SK-N-SH (cell line): Measurements from ENCODE around the gene RITA1. TPM values are rescaled to one million over a fixed set of nuclear protein-coding genes. Genes with fewer than 3 reads are reported as not detected.
A peak's percentile ranks its signal among the peaks of the same experiment; 100 is the strongest.

Experiments
- CTCF ChIA-PET: fragments of 300-600, 350-600 bp; formaldehyde crosslinking; extraction: SDS; loops from one replicate; lab custom pipeline; 2021; lab: Yijun Ruan, JAX
- POLR2A ChIA-PET: fragments of 350-600 bp; sonication (Branson Sonifier 250); formaldehyde crosslinking; extraction: SDS; loops from one replicate; lab custom pipeline; 2020; ENCODE audit warnings: antibody characterized with exemption, inconsistent platforms; lab: Yijun Ruan, JAX
- DNase-seq: peaks from one replicate; pipeline ENCODE4 v3.0.0; 2012
- H2AFZ ChIP-seq: fragments of 200-600 bp; sonication (generic); 2 replicates; pipeline ENCODE4 v1.8.1; 2016; ENCODE audit warnings: antibody characterized with exemption, mild to moderate bottlenecking, low read depth
- H3F3A ChIP-seq: fragments of 200-600 bp; sonication (generic); replicated peaks from 2 replicates; pipeline ENCODE3; 2016; ENCODE audit warnings: antibody characterized with exemption, mild to moderate bottlenecking; ENCODE audit not compliant: insufficient read depth
- H3K27ac ChIP-seq, 2 experiments: fragments of 200-500 bp in 1 of 2; fragments of 200-600 bp in 1 of 2; sonication (Bioruptor generic) in 1 of 2; sonication (generic), shearing (Covaris generic) in 1 of 2; 2 replicates each; pipeline versions ENCODE4 v1.5.1 to v1.6.1; 2014 to 2016; ENCODE audit warnings: low read depth in 2 of 2, inconsistent platforms in 1 of 2, low read length in 1 of 2, mild to moderate bottlenecking in 1 of 2, mixed read lengths in 1 of 2
- H3K27me3 ChIP-seq: fragments of 200-600 bp; sonication (generic), shearing (Covaris generic); 2 replicates; pipeline ENCODE4 v1.6.1; 2016; ENCODE audit warnings: mixed run types; ENCODE audit not compliant: insufficient read depth
- H3K36me3 ChIP-seq, 2 experiments: fragments of 200-500 bp in 1 of 2; fragments of 200-600 bp in 1 of 2; sonication (Bioruptor generic) in 1 of 2; sonication (generic) in 1 of 2; replicated peaks in 1 of 2; 2 replicates each; pipeline versions ENCODE3 to v1.5.1; 2014 to 2016; ENCODE audit warnings: low read length in 1 of 2, mild to moderate bottlenecking in 1 of 2; ENCODE audit not compliant: insufficient read depth in 2 of 2, control insufficient read depth in 1 of 2
- H3K4me1 ChIP-seq, 2 experiments: fragments of 200-500 bp in 1 of 2; fragments of 200-600 bp in 1 of 2; sonication (Bioruptor generic) in 1 of 2; sonication (generic), shearing (Covaris generic) in 1 of 2; 2 replicates each; pipeline versions ENCODE4 v1.5.1 to v1.6.1; 2014 to 2016; ENCODE audit warnings: low read depth in 1 of 2, low read length in 1 of 2, mixed run types in 1 of 2; ENCODE audit not compliant: insufficient read depth in 2 of 2, control insufficient read depth in 1 of 2
- H3K4me2 ChIP-seq: fragments of 200-600 bp; sonication (generic), shearing (Covaris generic); 2 replicates; pipeline ENCODE4 v1.6.1; 2017; ENCODE audit warnings: mixed run types
- H3K4me3 ChIP-seq, 2 experiments: fragments of 200-500 bp in 1 of 2; fragments of 200-600 bp in 1 of 2; sonication (Bioruptor generic) in 1 of 2; sonication (generic), shearing (Covaris generic) in 1 of 2; 2 replicates each; pipeline versions ENCODE4 v1.5.1 to v1.8.1; 2014 to 2016; ENCODE audit warnings: low read depth in 2 of 2, inconsistent platforms in 1 of 2, low read length in 1 of 2, mild to moderate bottlenecking in 1 of 2, mixed read lengths in 1 of 2, moderate library complexity in 1 of 2
- H3K79me2 ChIP-seq: fragments of 200-600 bp; sonication (generic); 2 replicates; pipeline ENCODE4 v1.8.1; 2017; ENCODE audit warnings: mild to moderate bottlenecking; ENCODE audit not compliant: insufficient read depth
- H3K9ac ChIP-seq: fragments of 200-600 bp; sonication (generic); 2 replicates; pipeline ENCODE4 v1.6.1; 2017; ENCODE audit warnings: mixed run types
- H3K9me2 ChIP-seq: fragments of 200-600 bp; sonication (generic); 2 replicates; pipeline ENCODE4 v1.6.1; 2017; ENCODE audit warnings: mixed run types
- H3K9me3 ChIP-seq: fragments of 200-600 bp; sonication (generic); 2 replicates; pipeline ENCODE4 v1.6.1; 2017; ENCODE audit warnings: mixed run types, mild to moderate bottlenecking, moderate library complexity
- H4K20me1 ChIP-seq: fragments of 200-600 bp; sonication (generic); 2 replicates; pipeline ENCODE4 v1.6.1; 2017; ENCODE audit warnings: mild to moderate bottlenecking, mixed run types; ENCODE audit not compliant: insufficient read depth
- CHD2 ChIP-seq: fragments of 150-350 bp; IDR thresholded peaks from 2 replicates; pipeline ENCODE4 v1.6.1; 2018; ENCODE audit warnings: low read length; ENCODE audit not compliant: partially characterized antibody
- CTCF ChIP-seq: fragments of 200-600 bp; sonication (generic); IDR thresholded peaks from 2 replicates; pipeline ENCODE4 v1.6.1; 2017; ENCODE audit warnings: antibody characterized with exemption, mild to moderate bottlenecking, moderate library complexity
- FOSL2 ChIP-seq: IDR thresholded peaks from 2 replicates; pipeline ENCODE4 v1.4.0; 2012; ENCODE audit warnings: low read depth, mild to moderate bottlenecking, moderate library complexity, borderline replicate concordance
- GABPA ChIP-seq: IDR thresholded peaks from 2 replicates; pipeline ENCODE4 v1.4.0; 2012; ENCODE audit warnings: low read depth, mild to moderate bottlenecking
- MEF2A ChIP-seq: IDR thresholded peaks from 2 replicates; pipeline ENCODE4 v1.4.0; 2012; ENCODE audit warnings: low read depth, borderline replicate concordance
- MXI1 ChIP-seq: IDR thresholded peaks from 2 replicates; pipeline ENCODE4 v1.6.1; 2012; ENCODE audit warnings: mild to moderate bottlenecking, low read depth, low read length, improper control_type of control experiment
- NFIC ChIP-seq: IDR thresholded peaks from 2 replicates; pipeline ENCODE4 v1.4.0; 2012; ENCODE audit warnings: borderline replicate concordance
- NRF1 ChIP-seq: IDR thresholded peaks from 2 replicates; pipeline ENCODE4 v1.6.1; 2012; ENCODE audit warnings: low read depth, mild to moderate bottlenecking, low read length
- POLR2AphosphoS5 ChIP-seq: IDR thresholded peaks from 2 replicates; pipeline ENCODE4 v1.6.1; 2012; ENCODE audit warnings: low read depth, low read length
- RFX5 ChIP-seq: IDR thresholded peaks from 2 replicates; pipeline ENCODE4 v1.6.1; 2012; ENCODE audit warnings: mild to moderate bottlenecking, improper control_type of control experiment, low read length
- SIN3A ChIP-seq: IDR thresholded peaks from 2 replicates; pipeline ENCODE4 v1.6.1; 2012; ENCODE audit warnings: low read depth, mild to moderate bottlenecking, low read length, moderate library complexity, borderline replicate concordance
- SMC3 ChIP-seq: IDR thresholded peaks from 2 replicates; pipeline ENCODE4 v1.6.1; 2012; ENCODE audit warnings: low read depth, low read length, improper control_type of control experiment
- TEAD4 ChIP-seq: IDR thresholded peaks from 2 replicates; pipeline ENCODE4 v1.4.0; 2012; ENCODE audit warnings: mild to moderate bottlenecking, borderline replicate concordance; ENCODE audit not compliant: insufficient read depth
- WGBS: methylation state at CpG from one replicate; pipeline ENCODE4 v1.1.6; 2017; ENCODE audit warnings: low lambda C conversion rate; 5-methylcytosine and 5-hydroxymethylcytosine counted together
- polyA plus RNA-seq, 3 experiments: library from polyadenylated mRNA; depleted of rRNA; stranded (reverse); fragments of >200 nt; gene quantifications; 2 replicates each; pipeline ENCODE4 v1.2.3, GENCODE V29; 2012
- TF ChIP-seq, protein P1 (sequence below): IDR thresholded peaks from 2 replicates; pipeline ENCODE4 v1.4.0; 2012; ENCODE audit warnings: low read depth
- TF ChIP-seq, protein P2 (sequence below): IDR thresholded peaks from 2 replicates; pipeline ENCODE4 v1.4.0; 2012; ENCODE audit warnings: low read depth, borderline replicate concordance

The RITA1 gene
- polyA plus RNA-seq, 1 of the 3 experiments (the other 2 are of a cell fraction): 21.1 TPM

GRCh38 chr12:113137861-113138783, 47.4 kb upstream of the RITA1 start:
- Histone ChIP-seq H3K9me2 (no peaks in the 10 kb centered on the region), H3K36me3 (no peaks in the 10 kb centered on the region), H3K27me3 (no peaks in the 10 kb centered on the region), H3K4me2 (no peak overlapping the region), H4K20me1 (no peaks in the 10 kb centered on the region), H3F3A (no peaks in the 10 kb centered on the region), H3K79me2 (no peaks in the 10 kb centered on the region), H3K9ac (no peak overlapping the region), H3K4me1 (no peaks in the 10 kb centered on the region; a peak in 1 of 4 replicates), H3K4me3 (no peak overlapping the region), H3K27ac (no peak overlapping the region), H3K9me3 (no peaks in the 10 kb centered on the region), H2AFZ (no peak overlapping the region)
- ChIA-PET POLR2A (interaction anchor here (0.6 kb wide), 1 partner anchor 1552 kb away, joined by 8 read pairs; no protein-coding TSS in a partner anchor), CTCF (interaction anchor here (0.7 to 6.4 kb wide), 7 partner anchors 9 to 90 kb away, joined by 3 to 49 read pairs (median 5); partner anchors contain the start of gene CFAP73)
- 82% methylated on average over 11 of the region's 12 CpGs for WGBS
- DNase-seq: peak; percentile 27
- TF ChIP-seq NRF1 (no peak), SMC3 (no peak), RFX5 (no peak), POLR2AphosphoS5 (no peak), FOSL2 (no peak), NFIC (no peak), MXI1 (no peak), SIN3A (no peak), TEAD4 (no peak), CTCF (no peak), GABPA (no peak), MEF2A (no peak), CHD2 (no peak)
- TF ChIP-seq, protein P1, sequence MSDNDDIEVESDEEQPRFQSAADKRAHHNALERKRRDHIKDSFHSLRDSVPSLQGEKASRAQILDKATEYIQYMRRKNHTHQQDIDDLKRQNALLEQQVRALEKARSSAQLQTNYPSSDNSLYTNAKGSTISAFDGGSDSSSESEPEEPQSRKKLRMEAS: no peak
- TF ChIP-seq, protein P2, sequence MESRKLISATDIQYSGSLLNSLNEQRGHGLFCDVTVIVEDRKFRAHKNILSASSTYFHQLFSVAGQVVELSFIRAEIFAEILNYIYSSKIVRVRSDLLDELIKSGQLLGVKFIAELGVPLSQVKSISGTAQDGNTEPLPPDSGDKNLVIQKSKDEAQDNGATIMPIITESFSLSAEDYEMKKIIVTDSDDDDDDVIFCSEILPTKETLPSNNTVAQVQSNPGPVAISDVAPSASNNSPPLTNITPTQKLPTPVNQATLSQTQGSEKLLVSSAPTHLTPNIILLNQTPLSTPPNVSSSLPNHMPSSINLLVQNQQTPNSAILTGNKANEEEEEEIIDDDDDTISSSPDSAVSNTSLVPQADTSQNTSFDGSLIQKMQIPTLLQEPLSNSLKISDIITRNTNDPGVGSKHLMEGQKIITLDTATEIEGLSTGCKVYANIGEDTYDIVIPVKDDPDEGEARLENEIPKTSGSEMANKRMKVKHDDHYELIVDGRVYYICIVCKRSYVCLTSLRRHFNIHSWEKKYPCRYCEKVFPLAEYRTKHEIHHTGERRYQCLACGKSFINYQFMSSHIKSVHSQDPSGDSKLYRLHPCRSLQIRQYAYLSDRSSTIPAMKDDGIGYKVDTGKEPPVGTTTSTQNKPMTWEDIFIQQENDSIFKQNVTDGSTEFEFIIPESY: no peak
